ENCODE results near the gene SNCA.

SNCA gene

DNA sequence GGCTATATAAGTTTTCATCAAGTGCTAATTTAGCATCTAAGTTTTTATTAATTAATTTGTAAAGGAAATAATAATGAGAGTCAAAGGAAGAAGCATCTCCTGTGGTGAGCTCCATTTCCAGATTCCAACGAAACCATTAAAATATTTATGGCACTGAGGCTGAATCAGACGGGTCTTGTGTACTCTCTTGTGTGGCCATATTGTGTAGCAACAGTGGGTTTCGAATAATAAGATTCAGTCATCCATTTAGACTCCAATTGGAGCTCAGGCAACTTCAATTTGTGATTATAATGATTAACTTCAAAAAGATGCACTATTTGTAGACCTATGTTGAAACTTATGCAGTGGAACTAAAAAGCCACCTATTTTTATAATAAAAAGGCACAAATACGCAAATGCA, 82.4 kb downstream of the SNCA start:
- DNase-seq (ENCODE audit: low read depth in 2 of 2, low spot score in 1 of 2): no peak

DNA sequence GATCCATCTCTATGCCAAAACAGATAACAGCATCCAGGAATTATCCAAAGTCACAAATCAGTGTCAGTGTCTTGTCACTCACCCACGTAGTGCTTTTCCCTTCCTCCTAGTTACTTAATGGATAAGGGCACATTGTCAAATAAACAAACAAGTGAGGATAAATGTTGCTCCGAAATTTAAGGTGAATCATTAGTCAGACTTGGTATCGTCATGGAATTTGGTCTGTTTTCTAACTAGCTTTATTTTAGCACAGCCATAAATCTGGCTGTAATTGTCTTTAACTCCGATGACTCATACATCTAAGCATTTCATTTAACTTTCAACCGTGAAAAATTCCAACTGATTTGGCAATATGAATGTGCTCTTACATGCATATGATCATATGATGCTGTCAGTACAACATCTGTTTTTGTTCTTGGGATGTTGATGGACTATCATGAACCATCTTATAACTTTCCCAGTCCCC, 83.3 kb downstream of the SNCA start:
- no peak for DNase-seq (ENCODE audit: low read depth in 2 of 2, low spot score in 1 of 2)

DNA sequence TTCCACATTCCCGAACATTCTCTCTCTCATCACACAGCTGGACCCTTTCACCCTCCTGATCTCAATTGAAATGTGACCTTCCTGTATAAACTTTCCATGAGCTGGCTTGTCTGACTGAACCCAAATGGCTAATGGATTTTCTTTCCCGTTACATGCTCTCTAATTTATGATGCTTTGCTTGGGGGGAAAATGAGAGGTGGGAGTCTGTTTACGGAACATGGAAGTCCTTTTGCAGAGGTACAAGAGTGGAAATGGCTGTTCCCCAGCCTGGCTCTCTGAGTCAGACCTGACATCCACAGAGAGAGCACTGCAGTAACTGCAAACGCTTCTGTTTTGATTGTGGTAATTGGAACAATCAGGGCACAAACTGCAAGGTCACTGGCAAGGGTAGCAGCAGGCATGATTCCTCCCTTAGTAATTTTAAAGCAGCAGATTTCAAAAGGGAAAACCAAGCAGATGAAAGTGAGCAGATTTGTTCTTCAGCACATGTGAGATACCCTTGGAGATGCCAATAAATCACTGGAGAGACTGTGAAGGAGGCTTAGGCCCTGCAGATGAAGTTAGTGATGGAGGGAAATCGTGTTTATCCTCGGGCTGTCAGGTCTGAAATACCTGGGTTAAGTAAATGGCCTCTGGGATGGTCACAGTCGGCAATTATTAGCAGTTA, 83.9 kb downstream of the SNCA start:
- no peak for DNase-seq (ENCODE audit: low read depth in 2 of 2, low spot score in 1 of 2)

DNA sequence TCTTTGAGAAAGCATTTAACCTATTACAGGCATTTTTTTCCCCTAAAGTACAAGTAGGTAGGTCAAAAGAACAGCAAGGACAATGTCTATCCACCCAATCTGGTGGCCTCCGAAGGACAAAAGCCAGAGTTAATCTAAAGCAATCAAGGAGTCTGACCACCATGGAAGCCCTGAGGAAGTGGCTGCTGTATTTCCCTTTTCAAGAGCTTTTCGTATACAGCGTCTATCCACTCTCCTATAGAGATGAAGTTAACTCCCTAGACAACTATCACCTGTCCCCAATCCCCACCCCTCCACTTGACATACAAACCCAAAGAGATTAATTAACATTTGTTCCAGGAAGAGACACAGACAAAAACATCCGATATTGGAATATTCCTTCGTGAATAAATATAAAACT, 85.5 kb downstream of the SNCA start:
- no peak for DNase-seq (ENCODE audit: low read depth in 2 of 2, low spot score in 1 of 2)

DNA sequence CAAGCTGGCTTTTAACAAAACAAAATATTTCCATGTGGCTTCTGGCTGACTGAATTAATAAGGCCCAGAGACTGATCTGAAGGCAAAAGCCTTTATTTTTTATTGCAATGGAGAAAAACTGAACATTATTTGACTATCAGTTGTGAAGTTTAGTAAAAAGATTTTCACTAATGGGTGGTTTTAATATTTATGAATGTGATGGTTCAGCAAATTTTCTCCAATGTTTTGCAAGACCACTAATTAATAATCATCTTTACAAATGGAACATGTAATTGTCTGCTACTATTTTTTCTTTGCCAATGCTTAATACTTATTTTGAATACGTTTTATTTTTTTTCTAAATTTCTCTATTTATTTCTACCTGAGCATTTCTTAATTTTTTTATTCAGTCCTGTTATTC, 90.6 kb downstream of the SNCA start:
- DNase-seq (ENCODE audit: low read depth in 2 of 2, low spot score in 1 of 2): no peak

DNA sequence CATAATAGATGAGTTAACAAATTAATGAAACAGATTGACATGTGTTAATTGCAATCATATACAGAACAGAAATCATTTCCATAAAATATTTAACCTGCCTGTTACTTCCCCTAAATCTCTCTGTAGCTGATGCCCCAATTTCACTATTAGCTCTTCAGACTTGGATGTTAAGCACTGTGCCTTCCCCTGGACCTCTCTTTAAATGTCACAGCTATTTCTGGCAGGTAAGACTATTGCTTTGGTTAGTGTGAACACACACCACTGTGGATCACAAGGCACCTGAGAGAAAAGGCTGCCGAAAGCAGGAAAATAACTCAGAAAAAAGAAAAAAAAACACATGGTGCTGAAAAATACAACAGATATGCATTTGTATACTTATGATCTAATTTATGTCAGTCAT, 91.3 kb downstream of the SNCA start:
- DNase-seq (ENCODE audit: low read depth in 2 of 2, low spot score in 1 of 2): no peak

DNA sequence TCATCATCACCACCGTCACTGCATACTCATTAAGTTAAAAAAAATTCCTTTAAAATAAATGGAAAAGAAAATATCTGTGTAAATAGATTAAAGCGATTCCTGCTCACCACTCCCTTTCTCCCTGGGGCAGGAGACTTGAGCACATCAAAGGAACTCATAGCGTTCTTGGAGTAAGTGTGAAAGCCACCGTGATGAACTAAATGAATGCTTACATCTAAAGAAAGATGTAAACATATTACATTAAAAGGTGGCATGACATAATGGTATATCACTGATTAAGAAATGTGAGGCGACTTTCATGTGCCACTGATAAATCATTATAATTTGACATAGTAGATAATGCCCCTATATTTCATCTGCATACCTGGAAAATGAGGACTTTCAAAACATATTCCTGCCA, 92.0 kb downstream of the SNCA start:
- no peak for DNase-seq (ENCODE audit: low read depth in 2 of 2, low spot score in 1 of 2)

DNA sequence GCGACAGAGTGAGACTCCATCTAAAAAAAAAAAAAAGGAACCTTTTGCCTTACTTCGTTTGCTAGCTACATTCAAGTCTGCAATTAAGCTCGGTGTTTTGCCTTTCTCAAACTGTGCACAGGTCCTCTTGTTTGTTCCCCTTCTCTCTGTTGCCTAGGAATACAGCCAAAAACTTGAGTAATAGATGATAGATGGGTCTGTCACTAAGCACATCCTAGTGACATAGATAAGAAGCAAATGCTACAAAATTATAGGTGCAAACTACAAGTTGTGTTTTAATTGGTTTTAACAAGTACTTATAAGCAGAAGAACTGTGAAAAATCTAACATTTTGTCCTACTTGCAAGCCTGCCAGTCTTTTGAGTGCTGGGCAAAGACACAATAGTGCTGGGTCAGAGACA, 95.2 kb downstream of the SNCA start:
- no peak for DNase-seq (ENCODE audit: low read depth in 2 of 2, low spot score in 1 of 2)

DNA sequence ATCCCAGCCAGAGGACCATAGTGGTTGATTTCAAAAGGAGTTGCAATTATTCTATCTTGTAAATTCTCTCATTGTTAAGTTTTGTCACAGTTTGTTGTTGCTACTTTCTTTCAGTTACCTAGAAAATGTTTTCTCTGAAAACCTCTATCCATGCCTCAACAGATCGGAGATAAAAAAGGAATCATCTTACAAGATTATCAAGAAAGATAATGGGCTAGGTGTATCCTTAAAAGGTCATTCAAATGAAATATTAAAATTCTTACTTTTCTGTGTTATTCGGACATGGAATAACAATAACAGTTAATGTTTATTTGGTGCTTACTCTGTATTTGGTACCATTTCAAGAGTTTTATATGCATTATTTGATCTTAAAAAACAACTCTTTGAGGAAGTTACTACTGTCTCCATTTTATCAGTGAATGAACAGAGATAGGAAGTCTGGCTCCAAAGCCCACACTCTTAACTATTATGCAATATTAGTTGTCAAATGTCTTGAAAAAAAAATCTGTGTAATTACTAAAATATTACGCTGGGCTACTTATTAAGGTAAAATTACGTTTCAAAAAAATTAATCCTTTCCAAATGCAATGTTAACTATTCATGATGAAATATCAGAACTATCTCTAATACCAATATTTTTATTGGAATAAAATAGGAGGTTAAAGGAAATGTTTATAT, 97.5 kb downstream of the SNCA start:
- no peak for DNase-seq (ENCODE audit: low read depth in 2 of 2, low spot score in 1 of 2)

DNA sequence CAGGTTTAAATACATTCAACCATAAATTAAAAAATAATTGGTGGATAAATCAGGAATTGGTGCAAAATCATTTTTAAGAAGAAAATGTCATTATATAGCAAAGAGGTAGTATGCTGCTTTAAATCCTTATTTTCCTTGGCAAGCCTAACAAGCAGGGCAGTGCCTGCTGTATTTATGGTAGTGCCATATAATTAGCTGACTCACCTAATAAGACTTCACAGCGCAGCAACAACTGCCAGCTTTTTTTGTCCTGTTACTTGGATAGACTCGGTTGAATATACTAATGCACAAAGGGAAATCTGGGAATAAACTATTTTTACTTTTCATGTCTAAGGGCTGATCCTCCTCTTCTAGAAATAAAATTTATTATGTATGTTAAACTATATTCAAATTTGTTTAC, 99.1 kb downstream of the SNCA start:
- no peak for DNase-seq (ENCODE audit: low read depth in 2 of 2, low spot score in 1 of 2)

DNA sequence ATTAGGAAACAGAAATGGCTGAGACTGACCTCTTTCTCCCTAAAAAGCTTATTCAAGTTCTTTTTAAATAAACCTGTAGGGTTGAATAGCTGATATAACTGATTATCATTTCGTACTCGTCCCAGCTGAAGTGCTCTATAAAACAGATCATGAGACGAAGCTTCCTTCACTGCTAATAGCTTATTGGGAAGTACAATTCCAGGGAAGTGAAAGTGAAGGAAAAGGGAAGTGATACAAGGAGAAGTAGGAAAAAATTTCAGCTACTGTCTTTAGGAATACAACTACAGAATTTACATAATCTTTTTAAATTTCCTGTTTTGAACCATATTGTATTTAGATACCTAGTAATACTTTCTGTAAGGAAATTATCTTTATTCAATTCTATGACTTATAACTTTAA, 103.0 kb downstream of the SNCA start:
- DNase-seq (ENCODE audit: low read depth in 2 of 2, low spot score in 1 of 2): no peak

DNA sequence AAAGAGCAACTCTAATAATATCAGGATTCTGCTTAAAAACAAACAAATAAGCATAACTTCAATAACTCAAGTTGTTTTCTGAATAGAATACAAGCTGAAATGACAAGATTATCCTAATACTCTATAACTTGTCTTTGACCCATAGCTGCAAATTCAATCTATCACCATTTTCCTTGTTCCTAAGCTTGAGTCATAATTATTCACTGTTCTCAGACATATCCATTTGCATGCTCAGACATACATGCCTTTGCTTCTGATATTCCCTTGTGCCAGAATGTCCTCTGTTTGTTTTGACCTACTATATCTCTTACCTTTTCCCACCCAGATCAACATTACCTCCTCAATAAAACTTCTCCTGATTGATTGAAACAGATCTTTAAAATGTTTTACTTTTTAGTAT, 109.7 kb downstream of the SNCA start:
- no peak for DNase-seq (ENCODE audit: low read depth in 2 of 2, low spot score in 1 of 2)

DNA sequence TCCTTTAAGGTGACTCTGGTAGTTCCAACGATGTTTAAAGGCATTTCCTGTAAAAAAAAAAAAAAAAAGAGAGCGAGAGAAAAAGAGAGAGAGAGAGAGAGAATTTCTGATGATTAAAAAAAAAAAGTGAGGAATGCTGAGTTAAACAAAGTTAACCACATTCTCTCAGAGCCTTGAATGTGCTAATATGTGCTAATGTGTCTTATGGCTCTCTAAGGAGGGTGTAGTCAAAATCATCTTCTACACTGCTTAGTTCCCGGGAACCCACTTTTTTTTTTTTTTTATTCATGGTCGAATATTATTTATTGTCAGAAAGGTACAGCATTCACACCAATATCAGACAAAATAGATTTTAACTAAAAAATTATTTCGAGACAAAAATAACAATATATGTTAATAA, 111.7 kb downstream of the SNCA start:
- no peak for DNase-seq (ENCODE audit: low read depth in 2 of 2, low spot score in 1 of 2)

DNA sequence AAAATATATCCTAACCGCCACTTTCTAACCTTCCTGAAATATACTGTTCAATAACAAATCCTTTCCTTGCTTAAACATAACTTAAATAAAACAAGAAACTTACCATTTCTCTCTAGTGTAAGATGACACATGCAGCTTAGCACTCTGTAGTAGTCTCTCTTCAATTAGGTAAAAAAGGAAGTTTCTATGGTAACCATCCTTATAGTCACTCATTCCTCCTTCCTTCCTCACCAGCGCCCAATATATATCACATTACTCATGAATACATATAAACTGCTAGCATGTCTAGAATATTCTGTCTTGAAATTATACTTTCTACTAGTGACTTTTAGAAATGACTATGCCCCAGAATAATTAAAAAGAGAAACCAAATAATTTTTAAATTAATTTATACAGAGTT, 112.2 kb downstream of the SNCA start:
- no peak for DNase-seq (ENCODE audit: low read depth in 2 of 2, low spot score in 1 of 2)

DNA sequence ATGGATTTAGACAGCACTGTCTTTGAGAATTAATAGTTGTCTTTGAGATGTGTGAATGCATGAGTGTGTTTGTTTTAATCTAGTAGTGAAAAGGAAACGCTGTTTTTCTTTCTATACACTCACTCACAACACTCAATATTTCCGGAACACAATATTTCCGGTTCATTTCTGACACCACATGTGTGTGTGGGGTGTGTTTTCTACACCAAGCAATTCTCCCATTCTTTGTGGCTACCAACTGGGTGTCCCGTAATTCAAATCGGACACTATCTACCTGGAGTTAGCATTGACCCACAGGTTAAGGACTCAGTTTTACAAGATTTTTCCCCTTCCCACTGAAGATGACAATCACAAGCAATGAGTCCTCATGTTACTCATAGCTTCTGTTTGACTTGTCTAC, 113.9 kb downstream of the SNCA start:
- DNase-seq (ENCODE audit: low read depth in 2 of 2, low spot score in 1 of 2): no peak

DNA sequence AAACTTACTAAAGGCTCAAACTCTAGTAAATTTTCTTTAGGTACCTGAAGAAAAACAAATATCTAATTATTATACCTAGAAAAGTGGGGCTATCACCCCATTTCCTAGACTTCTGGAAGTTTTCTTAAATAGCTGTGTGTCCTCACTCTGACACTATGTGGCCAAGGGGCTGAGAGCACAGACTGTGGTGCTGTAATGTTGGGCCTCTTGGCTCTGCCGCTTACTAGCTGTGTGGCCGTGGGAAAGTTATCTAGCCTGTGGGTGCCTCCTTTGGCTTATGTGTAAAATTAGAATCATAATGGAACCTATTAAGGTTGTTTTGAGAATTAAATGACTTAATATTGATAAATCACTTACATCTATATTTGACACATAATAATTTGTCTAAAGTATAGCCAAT, 114.4 kb downstream of the SNCA start:
- no peak for DNase-seq (ENCODE audit: low read depth in 2 of 2, low spot score in 1 of 2)

DNA sequence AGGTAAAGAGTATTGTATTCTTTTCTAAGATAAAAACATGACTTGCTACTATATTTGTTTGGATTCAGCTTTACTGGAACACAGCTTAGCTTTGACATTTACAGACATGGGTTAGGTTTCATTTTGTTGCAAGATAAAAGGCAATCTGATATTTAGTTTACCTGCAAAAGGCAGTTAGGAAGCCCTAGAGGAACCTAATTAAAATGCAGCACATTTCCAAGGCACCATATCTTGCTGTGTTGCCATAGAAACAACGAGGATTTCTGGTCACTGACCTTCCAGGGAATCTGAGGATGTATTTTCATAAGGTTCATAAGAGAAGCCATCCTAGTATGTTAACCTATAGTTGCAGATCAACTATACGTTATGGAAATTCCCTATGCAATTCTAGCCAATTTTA, 116.0 kb downstream of the SNCA start:
- no peak for DNase-seq (ENCODE audit: low read depth in 2 of 2, low spot score in 1 of 2)

DNA sequence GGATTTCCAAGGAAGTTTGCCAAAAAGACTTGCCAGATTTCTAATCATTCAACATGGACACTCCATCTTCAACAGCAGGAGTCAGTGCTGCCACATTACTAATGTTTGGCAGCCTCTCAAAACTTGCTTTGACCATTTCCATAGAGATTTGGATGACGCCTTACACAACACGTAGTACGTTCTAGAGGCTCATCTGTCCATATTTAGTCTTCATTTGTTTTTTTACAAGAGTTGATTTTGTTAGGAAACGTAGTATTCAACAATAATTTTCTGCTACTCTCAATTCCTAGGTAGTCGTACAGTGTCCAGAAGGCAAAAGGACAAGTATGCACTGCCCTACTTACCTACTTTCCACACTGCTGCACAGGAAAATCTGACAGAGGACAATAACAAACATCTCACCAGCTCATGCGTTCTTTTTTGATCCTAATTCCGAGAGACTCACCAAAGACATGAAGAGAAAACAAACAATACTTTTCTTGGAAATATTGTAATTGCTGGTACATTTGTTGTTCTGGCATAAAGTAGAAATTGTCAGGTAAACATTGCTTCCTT, 117.3 kb downstream of the SNCA start:
- no peak for DNase-seq (ENCODE audit: low read depth in 2 of 2, low spot score in 1 of 2)

DNA sequence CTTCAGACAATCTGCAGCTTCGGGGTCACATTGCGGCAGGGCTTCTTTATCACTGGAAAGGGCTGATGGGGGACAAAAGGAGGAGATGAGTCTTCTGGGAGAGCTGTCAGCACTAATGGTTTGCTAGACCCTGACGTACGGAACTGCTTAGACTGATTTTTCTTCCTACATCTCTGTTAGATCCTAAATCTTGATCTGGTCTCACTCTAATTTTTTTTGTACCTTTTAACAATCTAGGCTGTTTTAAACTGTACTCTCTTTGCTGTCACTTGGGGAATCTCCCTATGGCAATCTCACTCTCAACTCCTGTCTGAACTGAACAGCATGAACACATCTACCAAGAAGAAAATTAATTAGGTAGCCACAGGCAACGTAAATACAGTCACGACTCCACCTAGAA, 120.1 kb downstream of the SNCA start:
- no peak for DNase-seq (ENCODE audit: low read depth in 2 of 2, low spot score in 1 of 2)

DNA sequence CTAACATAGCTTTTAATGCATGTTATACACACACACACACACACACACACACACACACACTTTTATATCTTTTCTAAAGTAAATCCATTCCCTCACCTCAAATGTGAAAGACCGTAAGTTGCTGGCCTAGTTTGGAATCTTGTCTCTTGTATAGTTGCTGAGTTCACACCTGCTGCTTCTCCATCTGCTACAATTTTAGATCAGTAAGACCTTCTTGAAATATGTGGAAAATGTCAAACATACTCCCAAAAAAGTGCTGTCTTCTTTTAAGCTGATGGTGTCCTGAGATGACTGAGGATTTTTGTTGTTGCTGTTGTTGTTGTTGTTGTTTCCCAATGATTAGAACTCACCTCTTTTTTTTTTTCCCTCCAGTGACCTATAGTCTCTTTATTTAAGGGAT, 121.3 kb downstream of the SNCA start:
- no peak for DNase-seq (ENCODE audit: low read depth in 2 of 2, low spot score in 1 of 2)

DNA sequence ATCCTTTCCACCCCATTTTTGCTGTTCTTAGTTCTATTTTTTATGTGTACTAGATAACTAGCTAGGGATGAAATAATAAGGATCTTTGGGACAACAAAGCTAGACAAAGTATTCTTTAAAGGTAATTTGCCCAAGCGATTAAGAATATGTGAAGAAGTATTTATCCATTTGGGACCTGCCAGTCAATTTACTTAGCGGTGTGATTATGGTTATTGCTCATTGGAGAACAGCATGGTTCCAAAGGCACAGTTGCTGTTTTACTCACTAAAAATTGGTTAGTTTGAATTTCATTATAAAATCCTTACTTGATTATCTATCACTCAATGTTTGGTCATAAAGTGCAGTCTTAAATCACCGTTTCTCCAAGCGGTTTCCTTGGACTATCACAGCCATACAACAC, 124.1 kb downstream of the SNCA start:
- DNase-seq (ENCODE audit: low read depth in 2 of 2, low spot score in 1 of 2): no peak

DNA sequence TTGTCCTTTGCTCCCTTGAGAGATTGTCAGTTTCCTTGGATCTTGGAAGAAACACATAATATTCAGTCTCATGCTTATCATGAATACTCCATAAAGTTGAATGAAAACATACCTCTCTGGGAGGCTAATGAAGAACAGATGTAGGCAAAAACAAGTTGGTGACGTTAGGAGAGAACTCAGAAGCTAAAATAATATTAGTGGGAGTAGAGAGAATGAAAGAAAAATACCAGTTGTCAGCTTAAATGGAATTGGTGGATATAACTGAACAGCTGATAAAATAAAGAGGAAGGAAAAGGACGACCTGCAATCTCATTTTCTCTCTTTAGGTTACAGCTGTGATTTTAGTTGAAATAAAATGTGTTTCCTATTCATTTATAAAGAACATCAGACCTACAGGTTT, 124.8 kb downstream of the SNCA start:
- DNase-seq (ENCODE audit: low read depth in 2 of 2, low spot score in 1 of 2): no peak

DNA sequence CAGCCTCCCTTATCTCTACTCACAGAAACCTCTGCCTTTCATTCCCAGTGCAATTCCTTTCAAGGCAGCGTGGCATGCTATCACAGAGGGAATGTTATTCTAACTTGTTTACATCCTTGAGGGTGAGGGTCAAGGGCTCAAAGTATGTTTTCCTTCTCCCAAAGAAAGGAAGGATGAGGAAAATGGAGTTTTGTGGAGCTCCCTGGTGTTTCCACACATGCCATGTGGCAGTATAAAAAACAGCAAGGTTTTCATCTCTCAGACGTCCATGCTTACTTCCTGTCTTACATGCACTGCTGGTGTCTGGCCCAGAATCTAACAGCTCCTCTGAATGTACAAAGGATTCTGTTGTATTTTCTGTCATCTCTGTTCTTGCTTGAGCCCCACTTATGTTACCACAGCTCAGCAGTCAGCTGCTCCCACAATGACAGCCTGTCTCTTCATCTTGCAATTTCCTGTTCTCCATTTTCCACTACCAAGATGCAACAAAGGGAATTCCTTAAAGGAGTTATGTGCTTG, 128.0 kb downstream of the SNCA start:
- DNase-seq (ENCODE audit: low read depth in 2 of 2, low spot score in 1 of 2): no peak

Measured in stimulated activated CD8-positive, alpha-beta memory T cell treated with anti-CD3 and anti-CD28 coated beads, Interleukin-4, amount 100 ng/mL, for 1 hour (primary cell).